Neutrophil (primary cell): ENCODE measurements around the gene LMBRD2.

Experiments used
- H3K27ac ChIP-seq: fragments of 200-600 bp; sonication (generic); 2 replicates; pipeline ENCODE4 v1.5.1; 2016; ENCODE audit warnings: mild to moderate bottlenecking, moderate library complexity
- H3K27me3 ChIP-seq: fragments of 200-600 bp; sonication (generic); 2 replicates; pipeline ENCODE4 v1.6.0; 2016; ENCODE audit warnings: mild to moderate bottlenecking
- H3K36me3 ChIP-seq: fragments of 200-600 bp; sonication (generic); 2 replicates; pipeline ENCODE4 v1.5.1; 2017
- H3K4me1 ChIP-seq, 2 experiments: fragments of 200-600 bp in 1 of 2; sonication (generic) in 1 of 2; 1 replicate in 1 of 2; 2 replicates in 1 of 2; pipeline versions ENCODE4 v1.5.1 to v1.6.1; 2013 to 2016; ENCODE audit warnings: low read depth in 1 of 2, low read length in 1 of 2, mild to moderate bottlenecking in 1 of 2, moderate library complexity in 1 of 2; ENCODE audit not compliant: control insufficient read depth in 1 of 2, insufficient read depth in 1 of 2
- H3K4me3 ChIP-seq, 2 experiments: fragments of 200-600 bp in 1 of 2; sonication (generic) in 1 of 2; 1 replicate in 1 of 2; 2 replicates in 1 of 2; pipeline ENCODE4 v1.5.1; 2013 to 2016; ENCODE audit warnings: low read depth in 1 of 2, low read length in 1 of 2, mild to moderate bottlenecking in 1 of 2, moderate library complexity in 1 of 2
- H3K9me3 ChIP-seq: fragments of 200-600 bp; sonication (generic); 2 replicates; pipeline ENCODE4 v1.5.1; 2016
- TF ChIP-seq, protein P1 (sequence below): fragments of 200-600 bp; sonication (generic); IDR thresholded peaks from 2 replicates; pipeline ENCODE4 v1.5.1; 2016; ENCODE audit warnings: antibody characterized with exemption

LMBRD2 gene

DNA sequence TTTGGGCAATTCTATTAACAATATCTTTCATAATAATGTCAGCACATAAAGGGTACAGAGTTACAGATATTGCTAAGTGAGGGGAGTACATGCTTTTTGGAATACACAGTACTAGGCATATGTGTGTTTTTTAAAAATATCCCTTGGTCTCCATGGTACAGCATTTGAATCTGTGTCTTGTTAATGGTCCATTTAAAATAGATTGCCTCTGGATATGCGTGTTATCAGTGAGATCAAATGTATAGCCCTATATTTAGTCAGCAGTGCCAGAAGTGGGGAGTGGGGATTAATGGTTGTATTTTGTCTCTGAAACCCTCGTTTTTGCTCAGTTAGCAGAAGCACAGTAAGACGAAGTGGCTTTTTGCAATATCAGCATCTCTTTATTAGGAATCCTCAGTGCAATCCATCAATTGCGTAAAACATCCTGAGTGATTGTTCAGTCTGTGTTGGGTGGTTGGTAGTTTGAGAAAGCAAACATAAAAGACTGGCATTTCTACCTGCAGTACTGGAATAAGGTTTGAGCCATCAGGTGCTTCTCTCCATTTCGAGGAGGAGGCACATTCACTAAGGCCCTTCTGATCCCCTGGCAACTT, 19.2 kb upstream of the LMBRD2 start:
- Histone ChIP-seq H3K4me1 (peaks cover 6 to 16% of the 10 kb centered on the region in 2 experiments), H3K36me3 (peaks cover 54% of the 10 kb centered on the region)

DNA sequence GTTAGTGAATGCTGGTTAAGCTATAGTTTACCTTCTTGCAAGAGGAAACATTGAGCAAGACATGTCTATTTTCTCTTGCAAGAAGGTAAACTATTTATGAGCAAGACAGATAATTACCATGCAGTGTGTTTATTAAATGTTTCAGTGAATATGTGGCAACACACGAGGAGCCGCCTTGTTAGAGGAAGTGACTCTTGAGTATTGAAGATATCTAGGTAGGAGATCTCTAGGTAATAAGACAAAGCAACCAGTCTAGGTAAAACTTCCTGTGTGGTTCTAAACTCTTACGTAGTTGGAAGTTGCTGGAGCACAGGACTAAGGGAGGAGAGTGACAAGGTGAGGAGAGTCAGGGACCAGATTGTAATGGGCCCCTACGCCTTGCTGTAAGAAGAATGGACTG, 17.1 kb upstream of the LMBRD2 start:
- Histone ChIP-seq H3K36me3 (peaks cover 56% of the 10 kb centered on the region), H3K27me3 (no peaks in the 10 kb centered on the region)
- TF ChIP-seq, protein P1, sequence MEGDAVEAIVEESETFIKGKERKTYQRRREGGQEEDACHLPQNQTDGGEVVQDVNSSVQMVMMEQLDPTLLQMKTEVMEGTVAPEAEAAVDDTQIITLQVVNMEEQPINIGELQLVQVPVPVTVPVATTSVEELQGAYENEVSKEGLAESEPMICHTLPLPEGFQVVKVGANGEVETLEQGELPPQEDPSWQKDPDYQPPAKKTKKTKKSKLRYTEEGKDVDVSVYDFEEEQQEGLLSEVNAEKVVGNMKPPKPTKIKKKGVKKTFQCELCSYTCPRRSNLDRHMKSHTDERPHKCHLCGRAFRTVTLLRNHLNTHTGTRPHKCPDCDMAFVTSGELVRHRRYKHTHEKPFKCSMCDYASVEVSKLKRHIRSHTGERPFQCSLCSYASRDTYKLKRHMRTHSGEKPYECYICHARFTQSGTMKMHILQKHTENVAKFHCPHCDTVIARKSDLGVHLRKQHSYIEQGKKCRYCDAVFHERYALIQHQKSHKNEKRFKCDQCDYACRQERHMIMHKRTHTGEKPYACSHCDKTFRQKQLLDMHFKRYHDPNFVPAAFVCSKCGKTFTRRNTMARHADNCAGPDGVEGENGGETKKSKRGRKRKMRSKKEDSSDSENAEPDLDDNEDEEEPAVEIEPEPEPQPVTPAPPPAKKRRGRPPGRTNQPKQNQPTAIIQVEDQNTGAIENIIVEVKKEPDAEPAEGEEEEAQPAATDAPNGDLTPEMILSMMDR, result no peak

More for the DNA sequence above, 19.2 kb upstream of the LMBRD2 start:
- no peak overlapping the region for H3K27ac ChIP-seq
- H3K4me3 ChIP-seq, result no peak overlapping the region
- TF ChIP-seq, protein P1, result no peak
- H3K27me3 ChIP-seq, result no peaks in the 10 kb centered on the region
- H3K9me3 ChIP-seq, result no peaks in the 10 kb centered on the region

DNA sequence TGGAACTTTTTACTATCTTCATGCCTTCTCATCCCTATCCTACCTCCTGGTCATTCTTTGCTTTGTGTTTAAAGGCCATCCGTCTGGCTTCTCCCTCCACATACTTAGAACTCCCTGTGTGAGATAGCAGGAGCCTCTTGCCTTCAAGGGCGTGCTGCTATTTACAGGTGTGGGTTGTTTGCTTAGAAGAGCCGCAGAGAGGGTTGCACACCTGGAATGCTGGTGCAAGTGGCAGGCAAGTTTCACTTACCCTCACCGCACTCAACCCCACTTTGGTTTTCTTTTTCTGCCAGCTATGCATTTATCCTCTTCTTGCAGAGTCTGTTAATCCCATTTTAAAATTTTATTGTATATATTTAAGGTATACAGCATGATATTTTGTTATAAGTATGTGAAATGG, 12.8 kb upstream of the LMBRD2 start:
- H3K4me3 ChIP-seq, result no peak overlapping the region
- no peaks in the 10 kb centered on the region for H3K9me3 ChIP-seq
- no peaks in the 10 kb centered on the region for H3K27me3 ChIP-seq
- H3K4me1 ChIP-seq, result peaks cover 6 to 9% of the 10 kb centered on the region in 2 experiments
- TF ChIP-seq, protein P1, result no peak
- H3K36me3 ChIP-seq, result peaks cover 59% of the 10 kb centered on the region
- no peak overlapping the region for H3K27ac ChIP-seq

More for the DNA sequence above, 17.1 kb upstream of the LMBRD2 start:
- Histone ChIP-seq H3K4me3 (no peak overlapping the region), H3K9me3 (no peaks in the 10 kb centered on the region), H3K4me1 (peaks cover 6 to 11% of the 10 kb centered on the region in 2 experiments), H3K27ac (peak overlapping the region; percentile 46)

DNA sequence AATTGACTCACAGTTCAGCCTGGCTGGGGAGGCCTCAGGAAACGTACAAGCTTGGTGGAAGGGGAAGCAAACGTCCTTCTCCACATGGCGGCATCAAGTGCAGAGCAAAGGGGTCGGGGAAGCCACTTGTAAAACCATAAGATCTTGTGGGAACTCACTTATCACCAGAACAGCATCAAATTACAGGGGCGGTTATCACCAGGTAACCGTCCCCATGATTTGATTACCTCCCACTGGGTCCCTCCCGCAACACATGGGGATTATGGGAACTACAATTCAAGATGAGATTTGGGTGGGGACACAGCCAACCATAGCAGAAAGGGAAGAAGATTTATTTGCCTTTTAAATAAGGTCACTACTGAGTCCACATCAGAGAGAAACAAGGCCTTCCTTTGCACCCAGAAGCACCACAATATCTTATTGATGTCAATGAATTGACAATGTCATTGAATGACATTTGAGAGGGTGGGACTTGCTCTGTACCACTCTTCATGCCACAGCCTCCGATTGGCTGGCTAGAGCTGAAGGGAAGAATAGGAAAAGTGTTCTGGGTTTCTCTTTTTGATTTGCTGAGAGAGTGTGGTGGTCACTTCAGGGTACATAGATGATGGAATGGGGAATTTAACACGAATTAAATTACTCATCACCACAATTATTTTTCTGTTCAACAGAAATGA, 11.3 kb upstream of the LMBRD2 start:
- peaks cover 58% of the 10 kb centered on the region for H3K36me3 ChIP-seq

DNA sequence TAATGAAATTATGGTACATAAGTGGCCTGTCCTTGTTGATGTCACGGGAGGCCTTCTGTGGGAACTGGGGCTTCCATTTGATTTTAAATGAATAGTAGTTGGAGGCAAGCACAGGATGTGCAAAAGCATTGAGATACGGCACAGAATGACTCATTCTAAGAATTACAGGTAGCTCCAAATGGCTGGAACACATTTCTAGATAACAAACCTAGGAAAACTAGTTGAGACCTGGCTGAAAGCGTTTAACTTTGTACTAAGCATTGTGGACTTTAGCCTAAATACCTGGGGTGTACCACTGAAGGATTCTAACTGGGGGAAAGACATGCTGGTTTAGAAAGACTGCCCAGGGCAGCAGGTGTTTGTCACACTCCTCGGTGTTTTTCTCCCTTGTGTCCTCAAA, 9.7 kb upstream of the LMBRD2 start:
- Histone ChIP-seq H3K9me3 (no peaks in the 10 kb centered on the region), H3K4me3 (no peak overlapping the region), H3K27ac (no peak overlapping the region), H3K4me1 (peaks cover 4 to 7% of the 10 kb centered on the region in 2 experiments), H3K27me3 (no peaks in the 10 kb centered on the region), H3K36me3 (peaks cover 55% of the 10 kb centered on the region)
- TF ChIP-seq, protein P1, result no peak

More for the DNA sequence above, 11.3 kb upstream of the LMBRD2 start:
- no peaks in the 10 kb centered on the region for H3K9me3 ChIP-seq
- H3K4me3 ChIP-seq, result no peak overlapping the region
- no peaks in the 10 kb centered on the region for H3K4me1 ChIP-seq
- no peak overlapping the region for H3K27ac ChIP-seq
- TF ChIP-seq, protein P1, result no peak
- H3K27me3 ChIP-seq, result no peaks in the 10 kb centered on the region
